K562 (cell line): ENCODE data around the gene CCDC78. TPM values are rescaled to one million over a fixed set of nuclear protein-coding genes. Genes with fewer than 3 reads are reported as not detected.

ENCODE experiments used
- CHD1 ChIP-seq: fragments of 200-600 bp; sonication (generic); IDR thresholded peaks from one replicate; pipeline ENCODE4 v1.6.1; 2012; ENCODE audit warnings: mild to moderate bottlenecking, moderate library complexity, low read length, inconsistent platforms
- E2F1 ChIP-seq: sonication (generic); formaldehyde crosslinking; IDR thresholded peaks from 2 replicates; pipeline ENCODE4 v1.8.1; 2023; ENCODE audit warnings: mild to moderate bottlenecking, missing genetic modification reagents, moderate library complexity
- EP400 ChIP-seq: fragments of 450-650 bp; IDR thresholded peaks from 2 replicates; pipeline ENCODE4 v1.6.1; 2017; ENCODE audit warnings: antibody characterized with exemption, mild to moderate bottlenecking, moderate library complexity
- FOXA3 ChIP-seq, 2 experiments: fragments of 450-650 bp in 1 of 2; sonication (generic) in 1 of 2; formaldehyde crosslinking; IDR thresholded peaks in 1 of 2; conservative IDR thresholded peaks in 1 of 2; 2 replicates each; pipeline versions ENCODE4 v1.4.0 to v1.8.0; 2020 to 2022; ENCODE audit warnings: mild to moderate bottlenecking in 2 of 2, missing genetic modification reagents in 1 of 2
- FOXM1 ChIP-seq, 2 experiments: fragments of 450-650 bp in 1 of 2; sonication (generic) in 1 of 2; formaldehyde crosslinking in 1 of 2; IDR thresholded peaks; 2 replicates each; pipeline versions ENCODE4 v1.6.1 to v1.9.0; 2017 to 2022; ENCODE audit warnings: low read depth in 2 of 2, mild to moderate bottlenecking in 2 of 2, missing genetic modification reagents in 1 of 2, moderate library complexity in 1 of 2
- HSF4 ChIP-seq: fragments of 250-450 bp; sonication (Bioruptor Pico); IDR thresholded peaks from 2 replicates; pipeline ENCODE4 v2.1.2; 2022; ENCODE audit warnings: mild to moderate bottlenecking, moderate library complexity, borderline replicate concordance
- MAZ ChIP-seq, 2 experiments: fragments of 450-650 bp in 1 of 2; sonication (generic) in 1 of 2; formaldehyde crosslinking; IDR thresholded peaks in 1 of 2; conservative IDR thresholded peaks in 1 of 2; 2 replicates each; pipeline versions ENCODE4 v1.4.0 to v1.5.0; 2020; ENCODE audit warnings: mild to moderate bottlenecking in 1 of 2, missing genetic modification reagents in 1 of 2
- NFIC ChIP-seq: fragments of 450-650 bp; IDR thresholded peaks from 2 replicates; pipeline ENCODE4 v1.6.1; 2017; ENCODE audit warnings: mild to moderate bottlenecking, inconsistent platforms
- ZBTB17 ChIP-seq: fragments of 450-650 bp; formaldehyde crosslinking; IDR thresholded peaks from 2 replicates; pipeline ENCODE4 v1.4.0; 2020; ENCODE audit warnings: mild to moderate bottlenecking
- ZFX ChIP-seq: sonication (generic); formaldehyde crosslinking; IDR thresholded peaks from 2 replicates; pipeline ENCODE4 v1.8.0; 2022; ENCODE audit warnings: mild to moderate bottlenecking, missing genetic modification reagents, moderate library complexity
- ZNF347 ChIP-seq: fragments of 450-650 bp; formaldehyde crosslinking; IDR thresholded peaks from 2 replicates; pipeline ENCODE4 v1.4.0; 2020; ENCODE audit warnings: low read depth, mild to moderate bottlenecking, moderate library complexity
- ZNF780A ChIP-seq: fragments of 250-450 bp; sonication (Bioruptor Pico); IDR thresholded peaks from 2 replicates; pipeline ENCODE4 v1.5.0; 2021; ENCODE audit warnings: mild to moderate bottlenecking
- polyA plus RNA-seq, 8 experiments: library from polyadenylated mRNA; depleted of rRNA in 4 of 8; stranded (reverse) in 5 of 8; unstranded in 3 of 8; fragments of >200 nt; fragmentation: Nextera tagmentation in 2 of 8; fragmentation: Illumina TruSeq in 1 of 8; extraction: Ambion mirVana in 2 of 8; extraction: Trizol in 1 of 8; gene quantifications; 2 replicates each; pipeline versions ENCODE4 v1.2.1 to v1.2.3, GENCODE V29; 2011 to 2014; ENCODE audit warnings: inconsistent platforms in 1 of 8, missing spikeins in 1 of 8
- total RNA-seq, 7 experiments: library from RNA; depleted of rRNA in 6 of 7; stranded (reverse); fragments of >200 nt in 6 of 7; fragmentation: Illumina TruSeq in 2 of 7; extraction: Trizol in 2 of 7; gene quantifications; 2 replicates each; pipeline versions ENCODE4 v1.2.1 to v1.2.3, GENCODE V29; 2011 to 2021; ENCODE audit warnings: low replicate concordance in 1 of 7
- TF ChIP-seq, protein P1 (sequence below), 2 experiments: fragments of 450-650 bp in 1 of 2; IDR thresholded peaks; 2 replicates each; pipeline ENCODE4 v1.6.1; 2011 to 2017; ENCODE audit warnings: low read depth in 2 of 2, antibody characterized with exemption in 1 of 2, borderline replicate concordance in 1 of 2, low read length in 1 of 2, mild to moderate bottlenecking in 1 of 2, mixed read lengths in 1 of 2; ENCODE audit not compliant: control insufficient read depth in 1 of 2
- TF ChIP-seq, protein P2 (sequence below), 3 experiments: fragments of 200-800 bp in 1 of 3; fragments of 250-450 bp in 1 of 3; fragments of 450-650 bp in 1 of 3; sonication (Bioruptor Pico) in 1 of 3; sonication (Bioruptor generic) in 1 of 3; formaldehyde crosslinking in 1 of 3; IDR thresholded peaks; 2 replicates each; pipeline versions ENCODE4 v1.6.1 to v1.8.0; 2016 to 2022; ENCODE audit warnings: mild to moderate bottlenecking in 2 of 3, missing genetic modification characterization in 2 of 3, missing compliant biosample characterization in 1 of 3, moderate library complexity in 1 of 3
- TF ChIP-seq, protein P3 (sequence below): fragments of 250-450 bp; sonication (Bioruptor Pico); IDR thresholded peaks from 2 replicates; pipeline ENCODE4 v1.5.0; 2020; ENCODE audit warnings: mild to moderate bottlenecking

The CCDC78 gene
- total and polyA plus RNA-seq, 9 of the 15 experiments (the other 6 are each of a cell fraction or from before 2014, with no cell fraction given) = 0.24 to 17.7 (median 2.9) TPM

DNA sequence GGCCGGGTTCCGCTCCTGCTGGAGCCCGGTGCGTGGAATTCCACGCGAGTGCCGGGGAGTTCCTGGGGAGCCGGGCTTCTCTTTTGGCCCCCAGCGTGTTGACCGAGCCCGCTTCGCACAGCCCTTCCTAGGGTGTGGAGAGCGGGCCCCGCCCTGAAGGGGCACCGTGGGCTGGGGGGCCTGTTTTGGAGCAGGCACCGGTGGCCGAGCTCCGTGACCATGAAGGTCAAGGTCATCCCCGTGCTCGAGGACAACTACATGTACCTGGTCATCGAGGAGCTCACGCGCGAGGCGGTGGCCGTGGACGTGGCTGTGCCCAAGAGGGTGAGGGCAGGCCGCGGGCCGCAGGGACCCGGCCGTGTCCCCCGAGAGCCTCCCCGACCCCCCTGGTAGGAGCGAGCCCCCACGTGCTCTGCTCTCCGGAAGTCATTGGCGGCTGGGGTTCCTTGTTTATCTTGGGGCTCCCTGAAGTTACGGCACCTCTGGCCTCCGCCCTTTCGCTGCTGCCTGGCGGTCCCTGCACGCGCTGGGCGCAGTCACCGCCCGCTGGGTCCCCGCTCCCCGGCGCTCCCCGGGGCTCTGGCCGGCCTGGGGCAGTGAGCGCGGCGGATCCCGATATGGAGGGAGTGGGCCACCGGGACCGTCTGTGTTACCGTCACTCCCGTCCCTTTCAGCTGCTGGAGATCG is 1.2 kb upstream of the CCDC78 start (continued):
- TF ChIP-seq, protein P1, sequence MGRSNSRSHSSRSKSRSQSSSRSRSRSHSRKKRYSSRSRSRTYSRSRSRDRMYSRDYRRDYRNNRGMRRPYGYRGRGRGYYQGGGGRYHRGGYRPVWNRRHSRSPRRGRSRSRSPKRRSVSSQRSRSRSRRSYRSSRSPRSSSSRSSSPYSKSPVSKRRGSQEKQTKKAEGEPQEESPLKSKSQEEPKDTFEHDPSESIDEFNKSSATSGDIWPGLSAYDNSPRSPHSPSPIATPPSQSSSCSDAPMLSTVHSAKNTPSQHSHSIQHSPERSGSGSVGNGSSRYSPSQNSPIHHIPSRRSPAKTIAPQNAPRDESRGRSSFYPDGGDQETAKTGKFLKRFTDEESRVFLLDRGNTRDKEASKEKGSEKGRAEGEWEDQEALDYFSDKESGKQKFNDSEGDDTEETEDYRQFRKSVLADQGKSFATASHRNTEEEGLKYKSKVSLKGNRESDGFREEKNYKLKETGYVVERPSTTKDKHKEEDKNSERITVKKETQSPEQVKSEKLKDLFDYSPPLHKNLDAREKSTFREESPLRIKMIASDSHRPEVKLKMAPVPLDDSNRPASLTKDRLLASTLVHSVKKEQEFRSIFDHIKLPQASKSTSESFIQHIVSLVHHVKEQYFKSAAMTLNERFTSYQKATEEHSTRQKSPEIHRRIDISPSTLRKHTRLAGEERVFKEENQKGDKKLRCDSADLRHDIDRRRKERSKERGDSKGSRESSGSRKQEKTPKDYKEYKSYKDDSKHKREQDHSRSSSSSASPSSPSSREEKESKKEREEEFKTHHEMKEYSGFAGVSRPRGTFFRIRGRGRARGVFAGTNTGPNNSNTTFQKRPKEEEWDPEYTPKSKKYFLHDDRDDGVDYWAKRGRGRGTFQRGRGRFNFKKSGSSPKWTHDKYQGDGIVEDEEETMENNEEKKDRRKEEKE (IDR thresholded peaks at IDR 0.05; ENCODE audit: borderline replicate concordance in 1 of 2, control insufficient read depth in 1 of 2, low read depth in 2 of 2, low read length in 1 of 2) = no peak
- 0 out of 2 replicates have a peak, but pooled peaks have one; percentile 39 for TF ChIP-seq E2F1 (CRISPR knock-in tag)
- no peak for TF ChIP-seq ZNF780A (CRISPR knock-in tag)
- peak; percentile 25 to 59; a peak in 2 of 4 replicates for TF ChIP-seq MAZ (CRISPR knock-in tag; conservative IDR thresholded peaks at IDR 0.05 in 1 of 2, IDR thresholded peaks at IDR 0.05 in 1 of 2)
- TF ChIP-seq, protein P2, sequence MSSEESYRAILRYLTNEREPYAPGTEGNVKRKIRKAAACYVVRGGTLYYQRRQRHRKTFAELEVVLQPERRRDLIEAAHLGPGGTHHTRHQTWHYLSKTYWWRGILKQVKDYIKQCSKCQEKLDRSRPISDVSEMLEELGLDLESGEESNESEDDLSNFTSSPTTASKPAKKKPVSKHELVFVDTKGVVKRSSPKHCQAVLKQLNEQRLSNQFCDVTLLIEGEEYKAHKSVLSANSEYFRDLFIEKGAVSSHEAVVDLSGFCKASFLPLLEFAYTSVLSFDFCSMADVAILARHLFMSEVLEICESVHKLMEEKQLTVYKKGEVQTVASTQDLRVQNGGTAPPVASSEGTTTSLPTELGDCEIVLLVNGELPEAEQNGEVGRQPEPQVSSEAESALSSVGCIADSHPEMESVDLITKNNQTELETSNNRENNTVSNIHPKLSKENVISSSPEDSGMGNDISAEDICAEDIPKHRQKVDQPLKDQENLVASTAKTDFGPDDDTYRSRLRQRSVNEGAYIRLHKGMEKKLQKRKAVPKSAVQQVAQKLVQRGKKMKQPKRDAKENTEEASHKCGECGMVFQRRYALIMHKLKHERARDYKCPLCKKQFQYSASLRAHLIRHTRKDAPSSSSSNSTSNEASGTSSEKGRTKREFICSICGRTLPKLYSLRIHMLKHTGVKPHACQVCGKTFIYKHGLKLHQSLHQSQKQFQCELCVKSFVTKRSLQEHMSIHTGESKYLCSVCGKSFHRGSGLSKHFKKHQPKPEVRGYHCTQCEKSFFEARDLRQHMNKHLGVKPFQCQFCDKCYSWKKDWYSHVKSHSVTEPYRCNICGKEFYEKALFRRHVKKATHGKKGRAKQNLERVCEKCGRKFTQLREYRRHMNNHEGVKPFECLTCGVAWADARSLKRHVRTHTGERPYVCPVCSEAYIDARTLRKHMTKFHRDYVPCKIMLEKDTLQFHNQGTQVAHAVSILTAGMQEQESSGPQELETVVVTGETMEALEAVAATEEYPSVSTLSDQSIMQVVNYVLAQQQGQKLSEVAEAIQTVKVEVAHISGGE (CRISPR knock-in tag; IDR thresholded peaks at IDR 0.05) = peak in 1 of 3 experiments; percentile 4; a peak in 1 of 6 replicates
- peak in 1 of 2 experiments; percentile 74; a peak in 2 of 4 replicates for TF ChIP-seq FOXA3 (CRISPR knock-in tag; conservative IDR thresholded peaks at IDR 0.05 in 1 of 2, IDR thresholded peaks at IDR 0.05 in 1 of 2)
- TF ChIP-seq, protein P3, sequence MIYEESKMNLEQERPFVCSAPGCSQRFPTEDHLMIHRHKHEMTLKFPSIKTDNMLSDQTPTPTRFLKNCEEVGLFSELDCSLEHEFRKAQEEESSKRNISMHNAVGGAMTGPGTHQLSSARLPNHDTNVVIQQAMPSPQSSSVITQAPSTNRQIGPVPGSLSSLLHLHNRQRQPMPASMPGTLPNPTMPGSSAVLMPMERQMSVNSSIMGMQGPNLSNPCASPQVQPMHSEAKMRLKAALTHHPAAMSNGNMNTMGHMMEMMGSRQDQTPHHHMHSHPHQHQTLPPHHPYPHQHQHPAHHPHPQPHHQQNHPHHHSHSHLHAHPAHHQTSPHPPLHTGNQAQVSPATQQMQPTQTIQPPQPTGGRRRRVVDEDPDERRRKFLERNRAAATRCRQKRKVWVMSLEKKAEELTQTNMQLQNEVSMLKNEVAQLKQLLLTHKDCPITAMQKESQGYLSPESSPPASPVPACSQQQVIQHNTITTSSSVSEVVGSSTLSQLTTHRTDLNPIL (CRISPR knock-in tag) = no peak
- peak; percentile 69; the same call in 1 of the 2 replicates for TF ChIP-seq EP400
- TF ChIP-seq ZNF347 (CRISPR knock-in tag) = no peak
- no peak for TF ChIP-seq FOXM1 (IDR thresholded peaks at IDR 0.05; ENCODE audit: low read depth)
- TF ChIP-seq FOXM1 (CRISPR knock-in tag; IDR thresholded peaks at IDR 0.05; ENCODE audit: low read depth) = 0 out of 2 replicates have a peak, but pooled peaks have one; percentile 46
- 0 out of 2 replicates have a peak, but pooled peaks have one; percentile 33 for TF ChIP-seq ZBTB17 (CRISPR knock-in tag)
- no peak for TF ChIP-seq HSF4
- TF ChIP-seq CHD1 = peak; percentile 87
- peak; percentile 50 for TF ChIP-seq ZFX (CRISPR knock-in tag)
- TF ChIP-seq NFIC = peak; percentile 42; the same call in 1 of the 2 replicates
